ENCODE results near the gene FOXO3. TPM values are rescaled to one million over a fixed set of nuclear protein-coding genes. Genes with fewer than 3 reads are reported as not detected.

Gene FOXO3
- total RNA-seq, 4 donors from 2014 or later, result 111 to 293 (median 183) TPM

GRCh38 chr6:108563292-108563691 is 2.6 kb downstream of the FOXO3 start:
- DNase-seq (no peak), ATAC-seq (no peak)
- Histone ChIP-seq H3K27ac (peak overlapping the region; percentile 95 to 100 (median 100)), H3K36me3 (peaks cover 0 to 29% of the 10 kb centered on the region in 2 donors), H3K4me3 (peak overlapping the region; percentile 85 to 99 (median 96)), H3K27me3 (no peaks in the 10 kb centered on the region), H3K9me3 (no peaks in the 10 kb centered on the region), H3K4me1 (peaks cover 44 to 45% of the 10 kb centered on the region in 2 donors)
- intact Hi-C loops (cut with DNase I; ENCODE audit: low total_unique reads) (no loop called here), in situ Hi-C loops (cut with MboI; ENCODE audit: low sequenced_read_pairs in 4 of 4) (loop anchor here in 3 of 4 donors (5.0 to 25.0 kb wide), 2 partner anchors 94 to 99 kb away; no protein-coding TSS in a partner anchor)
- no peak for TF ChIP-seq POLR2A (IDR thresholded peaks at IDR 0.05)
- TF ChIP-seq, protein P1, sequence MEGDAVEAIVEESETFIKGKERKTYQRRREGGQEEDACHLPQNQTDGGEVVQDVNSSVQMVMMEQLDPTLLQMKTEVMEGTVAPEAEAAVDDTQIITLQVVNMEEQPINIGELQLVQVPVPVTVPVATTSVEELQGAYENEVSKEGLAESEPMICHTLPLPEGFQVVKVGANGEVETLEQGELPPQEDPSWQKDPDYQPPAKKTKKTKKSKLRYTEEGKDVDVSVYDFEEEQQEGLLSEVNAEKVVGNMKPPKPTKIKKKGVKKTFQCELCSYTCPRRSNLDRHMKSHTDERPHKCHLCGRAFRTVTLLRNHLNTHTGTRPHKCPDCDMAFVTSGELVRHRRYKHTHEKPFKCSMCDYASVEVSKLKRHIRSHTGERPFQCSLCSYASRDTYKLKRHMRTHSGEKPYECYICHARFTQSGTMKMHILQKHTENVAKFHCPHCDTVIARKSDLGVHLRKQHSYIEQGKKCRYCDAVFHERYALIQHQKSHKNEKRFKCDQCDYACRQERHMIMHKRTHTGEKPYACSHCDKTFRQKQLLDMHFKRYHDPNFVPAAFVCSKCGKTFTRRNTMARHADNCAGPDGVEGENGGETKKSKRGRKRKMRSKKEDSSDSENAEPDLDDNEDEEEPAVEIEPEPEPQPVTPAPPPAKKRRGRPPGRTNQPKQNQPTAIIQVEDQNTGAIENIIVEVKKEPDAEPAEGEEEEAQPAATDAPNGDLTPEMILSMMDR (IDR thresholded peaks at IDR 0.05 in 4 of 5, conservative IDR thresholded peaks at IDR 0.05 in 1 of 5), result no peak

DNA sequence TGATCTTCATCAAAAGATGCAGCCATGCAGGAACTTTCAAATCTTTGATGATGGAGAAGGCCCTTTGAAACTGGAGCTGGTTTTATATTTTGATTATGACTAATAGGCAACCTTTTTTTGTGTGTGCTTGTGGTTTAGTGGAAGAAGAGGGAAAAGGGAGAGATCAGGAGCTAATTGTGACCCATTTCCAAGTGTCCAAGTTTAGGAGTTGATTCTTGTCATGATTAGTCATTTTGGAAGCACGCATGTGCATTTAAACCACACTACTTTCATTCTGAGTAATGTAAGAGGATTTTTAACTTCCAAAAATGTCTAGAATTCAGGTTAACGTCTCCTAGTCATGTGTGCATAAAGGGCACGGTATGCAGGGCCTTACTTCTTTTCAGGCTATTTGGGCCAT is 3.5 kb downstream of the FOXO3 start:
- peak in 1 of 2 donors; percentile 6 for ATAC-seq
- in situ Hi-C loops (cut with MboI; ENCODE audit: low sequenced_read_pairs in 4 of 4) (loop anchor here in 3 of 4 donors (5.0 to 25.0 kb wide), 2 partner anchors 93 to 98 kb away; no protein-coding TSS in a partner anchor), intact Hi-C loops (cut with DNase I; ENCODE audit: low total_unique reads) (no loop called here)
- Histone ChIP-seq H3K9me3 (no peaks in the 10 kb centered on the region), H3K27me3 (no peaks in the 10 kb centered on the region), H3K4me1 (peaks cover 53 to 54% of the 10 kb centered on the region in 2 donors), H3K4me3 (peak overlapping the region; percentile 85 to 99 (median 96)), H3K36me3 (peaks cover 0 to 37% of the 10 kb centered on the region in 2 donors), H3K27ac (peak overlapping the region; percentile 95 to 100 (median 100))
- TF ChIP-seq POLR2A (IDR thresholded peaks at IDR 0.05), result peak; percentile 4 to 40
- TF ChIP-seq, protein P1 (IDR thresholded peaks at IDR 0.05 in 4 of 5, conservative IDR thresholded peaks at IDR 0.05 in 1 of 5), result no peak
- DNase-seq, result no peak

GRCh38 chr6:108565091-108565766 is 4.5 kb downstream of the FOXO3 start:
- Histone ChIP-seq H3K27me3 (no peaks in the 10 kb centered on the region), H3K4me1 (peaks cover 62% of the 10 kb centered on the region in 2 donors), H3K4me3 (peak overlapping the region; percentile 85 to 99 (median 96)), H3K27ac (peak overlapping the region; percentile 95 to 100 (median 100)), H3K36me3 (peaks cover 0 to 46% of the 10 kb centered on the region in 2 donors), H3K9me3 (no peaks in the 10 kb centered on the region)
- in situ Hi-C loops (cut with MboI; ENCODE audit: low sequenced_read_pairs in 4 of 4) (loop anchor here in 1 of 4 donors (25.0 kb wide), 1 partner anchor 97 kb away; no protein-coding TSS in a partner anchor), intact Hi-C loops (cut with DNase I; ENCODE audit: low total_unique reads) (no loop called here)
- no peak for DNase-seq
- TF ChIP-seq POLR2A (IDR thresholded peaks at IDR 0.05), result no peak
- TF ChIP-seq, protein P1 (IDR thresholded peaks at IDR 0.05 in 4 of 5, conservative IDR thresholded peaks at IDR 0.05 in 1 of 5), result no peak
- ATAC-seq, result peak in 1 of 2 donors; percentile 0

GRCh38 chr6:108565893-108566292 is 5.2 kb downstream of the FOXO3 start:
- H3K27me3 ChIP-seq, result no peaks in the 10 kb centered on the region
- peaks cover 68 to 69% of the 10 kb centered on the region in 2 donors for H3K4me1 ChIP-seq
- intact Hi-C loops (cut with DNase I; ENCODE audit: low total_unique reads), result loop anchor here (2.0 kb wide), 1 partner anchor 15 kb away; no protein-coding TSS in a partner anchor
- DNase-seq (peak; percentile 58 to 67), ATAC-seq (peak; percentile 21)
- H3K4me3 ChIP-seq, result peak overlapping the region; percentile 1 to 99 (median 91)
- in situ Hi-C loops (cut with MboI; ENCODE audit: low sequenced_read_pairs in 4 of 4), result loop anchor here in 1 of 4 donors (25.0 kb wide), 1 partner anchor 96 kb away; no protein-coding TSS in a partner anchor
- peaks cover 0 to 53% of the 10 kb centered on the region in 2 donors for H3K36me3 ChIP-seq
- peak overlapping the region; percentile 95 to 100 (median 100) for H3K27ac ChIP-seq
- TF ChIP-seq, protein P1 (IDR thresholded peaks at IDR 0.05 in 4 of 5, conservative IDR thresholded peaks at IDR 0.05 in 1 of 5), result no peak
- no peak for TF ChIP-seq POLR2A (IDR thresholded peaks at IDR 0.05)
- H3K9me3 ChIP-seq, result no peaks in the 10 kb centered on the region

Data from gastrocnemius medialis (tissue), 4 donors.